ENCODE measurements around the gene MACROD1.

MACROD1 gene

DNA sequence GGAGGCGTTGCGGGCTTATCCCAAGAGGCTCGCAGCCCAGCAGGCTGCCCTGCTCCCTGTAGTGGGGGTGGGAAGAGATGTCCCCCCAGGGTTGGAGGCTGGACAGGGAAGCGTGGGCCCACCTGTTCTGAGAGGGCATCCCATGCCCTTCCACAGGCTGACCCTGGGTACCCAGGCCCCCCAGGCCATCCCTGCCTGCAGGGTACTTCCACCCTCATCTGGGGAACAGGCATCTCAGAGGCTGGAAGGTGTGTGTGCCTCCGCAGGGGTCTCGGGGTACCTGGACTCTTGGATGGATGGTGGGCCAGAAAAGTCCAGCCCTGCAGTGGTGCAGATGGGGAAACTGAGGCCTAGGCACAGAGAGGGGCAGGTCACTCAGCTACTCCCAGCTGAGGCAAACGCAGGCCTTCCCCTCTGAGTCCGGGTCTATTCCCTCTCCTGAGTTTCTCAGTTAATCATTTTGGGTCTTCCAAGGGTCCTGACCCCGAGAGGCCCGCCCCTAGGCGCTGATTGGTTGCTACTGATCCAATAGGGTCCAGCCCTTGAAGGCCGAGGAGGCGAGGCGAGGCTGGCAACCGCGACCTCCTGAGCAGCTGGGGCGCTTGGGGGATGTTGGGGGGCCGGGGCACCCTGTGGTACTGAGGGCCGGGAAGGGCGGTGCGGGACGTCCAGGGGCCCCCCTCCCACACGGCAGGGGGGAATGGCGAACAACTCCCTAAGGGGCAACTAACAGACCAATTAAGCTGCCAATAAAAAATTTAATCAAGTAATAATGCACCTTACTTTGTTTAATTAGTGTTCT lies 106.4 kb downstream of the MACROD1 start:
- in situ Hi-C loops (cut with HindIII; ENCODE audit: low sequenced_read_pairs), result no loop called here

DNA sequence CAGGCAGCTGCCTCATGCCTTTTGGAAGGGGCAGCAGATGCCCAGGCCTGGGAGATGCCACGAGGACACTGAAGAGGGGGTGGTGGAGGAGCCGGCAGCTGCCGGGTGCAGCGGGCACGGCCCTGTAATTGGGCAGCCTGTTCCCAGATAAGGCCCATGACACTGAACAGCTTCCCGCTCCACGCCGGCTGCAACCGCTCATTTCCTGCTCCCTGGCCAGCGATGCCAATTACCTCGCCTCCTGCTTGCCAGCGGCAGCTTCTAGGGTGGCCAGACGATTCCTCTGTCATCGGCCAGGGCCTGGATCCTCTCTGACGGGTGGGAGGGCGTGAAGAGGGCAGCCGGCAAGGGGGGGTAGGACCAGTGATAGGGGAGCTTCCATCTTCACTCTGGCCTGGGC lies 107.4 kb downstream of the MACROD1 start:
- in situ Hi-C loops (cut with HindIII; ENCODE audit: low sequenced_read_pairs), result no loop called here
- TF ChIP-seq, protein P1, sequence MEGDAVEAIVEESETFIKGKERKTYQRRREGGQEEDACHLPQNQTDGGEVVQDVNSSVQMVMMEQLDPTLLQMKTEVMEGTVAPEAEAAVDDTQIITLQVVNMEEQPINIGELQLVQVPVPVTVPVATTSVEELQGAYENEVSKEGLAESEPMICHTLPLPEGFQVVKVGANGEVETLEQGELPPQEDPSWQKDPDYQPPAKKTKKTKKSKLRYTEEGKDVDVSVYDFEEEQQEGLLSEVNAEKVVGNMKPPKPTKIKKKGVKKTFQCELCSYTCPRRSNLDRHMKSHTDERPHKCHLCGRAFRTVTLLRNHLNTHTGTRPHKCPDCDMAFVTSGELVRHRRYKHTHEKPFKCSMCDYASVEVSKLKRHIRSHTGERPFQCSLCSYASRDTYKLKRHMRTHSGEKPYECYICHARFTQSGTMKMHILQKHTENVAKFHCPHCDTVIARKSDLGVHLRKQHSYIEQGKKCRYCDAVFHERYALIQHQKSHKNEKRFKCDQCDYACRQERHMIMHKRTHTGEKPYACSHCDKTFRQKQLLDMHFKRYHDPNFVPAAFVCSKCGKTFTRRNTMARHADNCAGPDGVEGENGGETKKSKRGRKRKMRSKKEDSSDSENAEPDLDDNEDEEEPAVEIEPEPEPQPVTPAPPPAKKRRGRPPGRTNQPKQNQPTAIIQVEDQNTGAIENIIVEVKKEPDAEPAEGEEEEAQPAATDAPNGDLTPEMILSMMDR (IDR thresholded peaks at IDR 0.05; ENCODE audit: low read depth, low read length), result no peak
- DNase-seq (ENCODE audit: low read depth, low spot score), result no peak
- H3K4me3 ChIP-seq (ENCODE audit: low read depth, low read length), result no peak overlapping the region

More for the DNA sequence above, 106.4 kb downstream of the MACROD1 start:
- DNase-seq (ENCODE audit: low read depth, low spot score), result no peak
- TF ChIP-seq, protein P1 (IDR thresholded peaks at IDR 0.05; ENCODE audit: low read depth, low read length), result no peak
- H3K4me3 ChIP-seq (ENCODE audit: low read depth, low read length), result no peak overlapping the region

DNA sequence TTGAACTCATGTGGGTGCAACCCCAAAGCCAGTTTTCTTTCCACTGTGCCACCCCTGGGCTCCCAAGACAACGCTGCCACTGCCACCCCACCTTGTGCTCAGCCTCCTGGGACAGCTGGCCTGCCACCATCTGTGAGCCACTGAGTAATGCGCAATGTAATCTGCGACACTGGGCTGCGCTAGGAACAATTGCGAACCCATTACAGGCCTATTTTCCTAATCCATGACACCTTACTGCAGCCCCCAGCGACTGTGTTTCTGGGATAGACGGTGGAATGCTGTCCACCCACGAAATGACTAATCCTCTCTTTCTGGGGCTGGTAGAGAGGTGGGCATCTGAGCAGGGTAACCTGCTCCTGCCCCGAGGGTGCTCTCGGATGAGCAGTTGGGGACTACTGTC lies 108.0 kb downstream of the MACROD1 start:
- DNase-seq (ENCODE audit: low read depth, low spot score), result no peak
- H3K4me3 ChIP-seq (ENCODE audit: low read depth, low read length), result no peak overlapping the region
- TF ChIP-seq, protein P1 (IDR thresholded peaks at IDR 0.05; ENCODE audit: low read depth, low read length), result no peak
- in situ Hi-C loops (cut with HindIII; ENCODE audit: low sequenced_read_pairs), result no loop called here

DNA sequence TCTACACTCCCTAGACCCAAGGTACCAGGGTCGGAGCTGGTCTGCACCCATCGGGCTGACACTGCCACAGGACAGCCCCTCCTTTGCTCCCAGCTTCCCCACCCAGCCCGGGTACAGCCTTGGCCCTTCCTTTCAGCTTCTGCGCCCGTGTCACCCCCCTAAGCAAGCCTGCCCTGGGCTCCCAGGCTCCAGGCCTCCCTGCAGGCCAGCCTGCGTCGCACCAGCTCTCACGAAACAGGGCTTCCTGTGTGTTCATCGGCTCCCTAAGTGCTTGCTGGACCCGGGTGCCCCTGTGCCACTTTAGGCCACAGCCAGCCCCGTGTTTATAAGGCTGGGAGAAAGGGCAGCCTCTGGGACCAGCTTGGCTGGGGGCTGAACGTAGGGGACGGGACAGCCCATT lies 109.1 kb downstream of the MACROD1 start:
- in situ Hi-C loops (cut with HindIII; ENCODE audit: low sequenced_read_pairs), result no loop called here
- no peak overlapping the region for H3K4me3 ChIP-seq (ENCODE audit: low read depth, low read length)
- TF ChIP-seq, protein P1 (IDR thresholded peaks at IDR 0.05; ENCODE audit: low read depth, low read length), result no peak
- no peak for DNase-seq (ENCODE audit: low read depth, low spot score)

DNA sequence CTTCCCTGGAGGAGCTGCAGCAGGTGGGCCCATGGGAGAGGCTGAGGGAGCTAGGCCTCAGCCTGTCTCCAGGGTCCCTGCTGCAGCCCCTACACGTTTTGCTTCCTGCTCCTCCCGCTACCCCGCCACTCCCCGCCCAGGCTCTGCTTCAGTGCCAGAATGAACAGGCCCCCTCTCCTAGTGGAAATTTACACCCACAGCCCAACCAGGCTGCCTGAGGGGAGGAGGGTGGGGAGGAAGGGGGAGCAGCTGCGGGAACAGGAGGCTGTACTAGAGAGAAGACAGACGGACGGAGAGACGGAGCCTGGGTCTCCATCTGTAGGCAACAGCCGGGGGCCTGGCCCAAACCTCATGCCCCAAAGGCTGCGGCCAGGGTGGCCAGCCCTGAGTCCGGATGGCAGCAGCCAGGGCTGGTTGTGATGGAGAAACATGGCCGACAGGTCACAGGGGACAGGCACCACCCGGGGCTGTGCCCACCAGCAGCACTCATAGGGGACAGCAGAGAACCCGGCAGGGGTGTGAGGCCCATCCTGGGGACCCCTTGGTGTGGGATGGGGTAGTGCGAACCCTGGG lies 109.6 kb downstream of the MACROD1 start:
- DNase-seq (ENCODE audit: low read depth, low spot score), result no peak
- in situ Hi-C loops (cut with HindIII; ENCODE audit: low sequenced_read_pairs), result no loop called here
- TF ChIP-seq, protein P1 (IDR thresholded peaks at IDR 0.05; ENCODE audit: low read depth, low read length), result no peak
- no peak overlapping the region for H3K4me3 ChIP-seq (ENCODE audit: low read depth, low read length)

DNA sequence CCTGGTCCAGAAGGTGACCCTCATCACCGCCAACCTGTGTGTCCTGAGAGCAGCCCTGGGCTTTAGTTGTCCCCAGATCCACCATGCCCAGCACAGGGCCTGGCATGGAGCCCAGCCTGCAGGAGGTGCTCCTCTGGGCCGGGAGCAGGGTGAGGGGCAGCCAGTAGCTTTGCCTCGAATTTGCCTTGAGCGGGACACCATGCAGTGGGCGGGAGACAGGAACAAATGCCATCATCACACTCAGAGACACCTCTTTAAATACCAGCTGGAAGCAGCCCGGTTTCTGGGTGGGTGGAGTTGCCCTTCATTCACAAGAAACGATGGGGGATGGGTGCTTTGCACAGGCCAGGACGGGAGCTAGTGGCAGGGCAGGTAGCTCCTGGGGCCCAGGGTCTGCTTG lies 110.8 kb downstream of the MACROD1 start:
- no peak for DNase-seq (ENCODE audit: low read depth, low spot score)
- no peak overlapping the region for H3K4me3 ChIP-seq (ENCODE audit: low read depth, low read length)
- TF ChIP-seq, protein P1 (IDR thresholded peaks at IDR 0.05; ENCODE audit: low read depth, low read length), result no peak
- in situ Hi-C loops (cut with HindIII; ENCODE audit: low sequenced_read_pairs), result no loop called here

Data from astrocyte of the spinal cord (primary cell).